H7 (cell line): ENCODE data around the gene RBMS1. TPM values are rescaled to one million over a fixed set of nuclear protein-coding genes. Genes with fewer than 3 reads are reported as not detected.

Experiments used
- DNase-seq: peaks from one replicate; pipeline ENCODE4 v3.0.0; 2012
- H3K27me3 ChIP-seq: 2 replicates; pipeline ENCODE4 v1.6.0; 2011; ENCODE audit warnings: mild to moderate bottlenecking, low read length; ENCODE audit not compliant: control insufficient read depth, insufficient read depth
- H3K36me3 ChIP-seq: replicated peaks from 2 replicates; pipeline ENCODE4 v1.5.1; 2011; ENCODE audit warnings: low read length; ENCODE audit not compliant: control insufficient read depth, insufficient read depth
- H3K4me3 ChIP-seq: 2 replicates; pipeline ENCODE4 v1.5.1; 2011; ENCODE audit warnings: low read depth, mild to moderate bottlenecking, control low read depth, low read length, moderate library complexity; ENCODE audit not compliant: insufficient read depth
- total RNA-seq: library from RNA; depleted of rRNA; stranded (reverse); fragments of >200 nt; shearing (Covaris generic); gene quantifications from 2 replicates; pipeline ENCODE4 v1.2.3, GENCODE V29; 2014

The RBMS1 gene
- total RNA-seq, 1 experiment from 2014 or later, result 46.7 TPM

DNA sequence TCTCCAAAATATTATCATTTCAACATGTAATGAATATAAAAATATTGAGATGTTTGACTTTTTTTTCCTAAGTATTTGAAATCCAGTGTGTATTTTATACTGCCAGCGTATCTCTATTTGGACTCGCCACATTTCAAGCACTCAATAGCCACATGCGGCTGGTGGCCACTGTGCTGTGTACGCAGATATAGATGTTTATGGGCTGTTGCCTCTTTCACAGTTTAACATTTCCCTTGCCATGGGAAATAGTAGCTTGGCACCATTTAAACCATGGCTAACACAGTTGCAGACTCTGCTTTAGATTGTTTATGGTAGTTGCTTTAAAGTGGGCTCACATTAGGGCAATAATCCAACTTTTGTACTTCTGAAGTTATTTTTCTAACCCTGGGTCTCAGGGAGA is 157.0 kb downstream of the RBMS1 start:
- H3K4me3 ChIP-seq, result no peak overlapping the region
- no peaks in the 10 kb centered on the region for H3K36me3 ChIP-seq
- no peak for DNase-seq
- H3K27me3 ChIP-seq, result no peaks in the 10 kb centered on the region

- Histone ChIP-seq H3K27me3 (no peaks in the 10 kb centered on the region), H3K4me3 (no peak overlapping the region), H3K36me3 (no peaks in the 10 kb centered on the region)
- DNase-seq, result no peak
Measured at GRCh38 chr2:160336105-160336504, 157.5 kb downstream of the RBMS1 start.

GRCh38 chr2:160335441-160335840 is 158.2 kb downstream of the RBMS1 start:
- H3K4me3 ChIP-seq, result no peak overlapping the region
- H3K36me3 ChIP-seq, result no peaks in the 10 kb centered on the region
- no peaks in the 10 kb centered on the region for H3K27me3 ChIP-seq
- no peak for DNase-seq

GRCh38 chr2:160334028-160334741 is 159.4 kb downstream of the RBMS1 start:
- no peak for DNase-seq
- Histone ChIP-seq H3K27me3 (no peaks in the 10 kb centered on the region), H3K4me3 (no peak overlapping the region), H3K36me3 (no peaks in the 10 kb centered on the region)

DNA sequence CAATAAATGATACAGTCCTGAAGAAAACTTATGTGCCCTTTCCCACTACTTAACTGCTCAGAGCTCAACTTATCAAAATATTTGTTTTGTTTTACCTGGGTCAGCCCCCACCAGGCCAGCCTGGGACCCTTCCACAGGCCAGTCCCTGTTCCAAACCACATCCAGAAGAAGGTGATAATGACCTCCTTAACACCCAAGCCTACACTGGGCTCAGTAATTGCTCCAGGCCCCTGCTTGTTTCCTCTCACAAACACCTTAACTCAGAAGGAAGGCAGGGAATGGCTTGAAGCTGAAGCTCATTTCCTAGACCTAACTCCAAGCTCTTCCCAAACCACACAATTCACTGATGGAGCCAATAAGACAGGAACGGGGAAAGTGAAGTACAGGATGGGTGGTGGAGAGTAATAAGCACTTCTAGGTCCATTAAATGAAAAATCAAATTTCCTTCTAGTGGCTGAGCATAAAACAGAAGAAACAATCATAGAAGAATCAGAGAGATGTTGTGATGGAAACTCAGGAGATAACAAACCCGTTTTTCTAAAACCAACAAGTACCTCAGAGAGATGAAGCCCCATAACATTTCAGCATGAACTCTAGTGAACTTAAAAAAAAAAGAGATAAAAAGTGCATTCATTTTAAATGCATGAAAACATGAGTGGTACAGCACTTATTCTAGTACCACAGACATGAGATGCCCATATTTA is 160.1 kb downstream of the RBMS1 start:
- Histone ChIP-seq H3K4me3 (no peak overlapping the region), H3K36me3 (no peaks in the 10 kb centered on the region), H3K27me3 (no peaks in the 10 kb centered on the region)
- no peak for DNase-seq

DNA sequence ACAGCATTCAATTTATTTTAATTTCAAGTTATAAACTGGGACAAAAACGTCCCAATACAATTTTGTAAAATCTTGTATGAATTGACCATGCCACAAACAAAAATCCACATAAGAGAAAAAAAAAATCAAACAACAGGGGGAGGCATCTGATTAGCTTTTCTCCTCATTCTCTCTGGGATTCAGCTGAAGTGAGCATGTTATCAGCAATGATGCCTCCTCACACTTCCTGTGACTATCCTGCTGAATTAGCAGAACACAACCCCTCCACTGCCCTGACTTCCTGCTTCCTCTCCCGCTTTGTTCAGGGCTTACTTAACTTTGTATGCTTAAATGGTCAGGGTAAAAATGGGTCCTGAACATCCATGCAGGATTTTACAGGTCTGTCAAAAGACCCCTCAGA is 161.3 kb downstream of the RBMS1 start:
- no peak for DNase-seq
- Histone ChIP-seq H3K36me3 (no peaks in the 10 kb centered on the region), H3K27me3 (no peaks in the 10 kb centered on the region), H3K4me3 (no peak overlapping the region)

DNA sequence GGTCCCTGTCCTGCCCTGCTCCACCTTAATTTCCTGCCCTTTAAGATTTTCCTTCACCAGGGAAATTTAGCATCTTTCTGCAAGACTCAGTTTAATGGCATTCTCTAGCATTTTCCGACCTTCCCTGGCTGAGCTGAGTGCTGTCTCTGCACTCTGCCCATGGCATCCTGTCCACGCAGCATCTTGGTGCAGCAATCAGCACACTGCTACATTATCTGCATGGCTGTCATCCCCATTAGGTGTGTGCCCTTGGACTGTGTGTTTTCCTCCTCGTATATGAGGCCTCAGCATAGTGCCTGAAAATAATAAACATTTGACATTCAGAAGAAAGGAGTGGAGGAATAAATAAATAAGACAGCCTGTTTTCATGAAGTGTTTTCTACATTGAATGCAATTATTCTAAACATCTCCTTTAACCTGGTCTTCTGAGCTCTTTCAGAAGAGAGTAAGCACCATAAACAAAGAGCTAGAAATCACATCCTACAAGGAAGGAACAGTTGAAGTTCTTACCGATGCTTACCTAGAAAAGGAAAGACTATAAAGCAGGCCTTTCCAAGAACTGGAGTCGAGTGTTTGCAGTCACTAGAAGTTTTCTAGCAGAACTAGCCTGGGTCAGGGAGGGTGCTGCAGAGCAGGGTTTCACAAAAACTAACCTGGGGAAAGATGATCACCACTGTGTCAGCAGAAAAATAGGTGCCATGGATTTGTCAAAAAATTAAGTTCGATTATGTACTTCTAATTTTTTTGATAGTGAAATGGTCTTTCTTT is 162.2 kb downstream of the RBMS1 start:
- no peak for DNase-seq
- H3K36me3 ChIP-seq, result no peaks in the 10 kb centered on the region
- H3K27me3 ChIP-seq, result no peaks in the 10 kb centered on the region

DNA sequence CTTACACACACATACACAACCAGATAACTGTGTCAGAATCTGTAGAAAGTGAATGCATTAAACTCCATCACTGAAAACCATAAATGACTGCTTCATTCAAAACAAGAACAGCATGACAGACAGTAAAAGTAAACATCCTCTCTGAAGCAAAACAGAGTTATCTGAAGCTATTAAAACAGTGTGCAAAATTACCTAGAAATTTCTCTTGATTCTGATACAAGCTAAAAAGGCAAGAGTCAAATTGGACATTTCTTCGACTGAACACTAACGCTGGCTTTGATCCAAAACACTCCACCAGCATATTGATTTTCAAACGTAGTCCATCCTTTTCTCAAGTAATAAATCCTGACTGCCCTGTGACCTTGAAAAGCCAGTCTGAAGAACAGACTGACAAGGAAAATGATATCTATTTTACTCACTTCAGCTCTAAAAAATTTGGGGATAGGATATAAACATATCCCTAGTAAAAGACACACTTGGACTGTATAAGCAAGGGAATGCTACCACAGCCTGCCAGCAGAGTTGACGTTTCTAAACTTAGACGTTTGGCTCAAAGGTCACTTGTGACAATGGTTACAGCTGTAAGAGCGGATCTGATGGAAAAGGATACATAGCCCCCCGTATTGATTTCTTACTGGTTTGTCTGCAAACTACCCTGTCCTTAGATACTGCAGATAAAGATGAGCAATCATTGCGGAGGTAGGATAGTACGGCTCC is 164.6 kb downstream of the RBMS1 start:
- DNase-seq, result no peak
- Histone ChIP-seq H3K36me3 (no peaks in the 10 kb centered on the region), H3K4me3 (no peak overlapping the region), H3K27me3 (no peaks in the 10 kb centered on the region)

More for the DNA sequence above, 162.2 kb downstream of the RBMS1 start:
- no peak overlapping the region for H3K4me3 ChIP-seq

DNA sequence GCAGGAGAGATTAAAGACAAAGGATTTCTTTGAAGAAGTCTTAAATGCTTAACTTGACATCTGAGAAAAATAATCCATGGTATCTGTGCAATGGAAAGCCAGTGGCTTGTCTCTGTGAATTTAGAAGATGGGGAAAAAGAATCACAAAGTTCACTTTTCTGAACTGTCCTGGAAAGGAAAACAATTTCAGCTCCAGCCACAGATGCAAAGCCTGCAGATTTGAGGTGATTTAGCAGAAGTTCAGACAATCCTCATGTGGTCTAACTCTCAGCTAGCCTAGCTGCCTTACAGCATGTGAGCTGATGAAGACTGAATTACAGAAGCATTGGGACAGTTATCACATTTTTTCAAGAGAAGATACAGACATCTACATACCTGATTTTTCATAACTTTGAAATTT is 166.8 kb downstream of the RBMS1 start:
- DNase-seq, result no peak
- no peaks in the 10 kb centered on the region for H3K27me3 ChIP-seq
- no peak overlapping the region for H3K4me3 ChIP-seq
- H3K36me3 ChIP-seq, result no peaks in the 10 kb centered on the region

DNA sequence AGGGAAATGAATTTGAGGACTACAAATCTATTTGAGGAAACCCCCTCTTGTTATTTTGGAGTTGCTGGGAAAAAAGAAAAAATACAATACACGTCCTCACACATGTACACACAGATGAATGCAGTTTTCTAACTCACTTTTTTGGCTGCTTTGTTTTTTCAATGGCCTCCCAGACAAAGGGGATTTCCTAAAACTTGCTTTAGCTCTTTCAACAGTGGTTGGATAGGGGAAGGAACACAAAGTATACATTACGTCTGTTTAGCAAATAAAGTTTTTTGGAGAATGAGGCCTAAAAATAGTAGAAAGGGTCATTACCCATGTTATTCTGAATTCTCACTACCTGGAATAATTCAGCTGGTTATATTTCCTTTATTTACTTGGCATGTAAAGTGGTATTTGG is 168.2 kb downstream of the RBMS1 start:
- DNase-seq, result no peak
- Histone ChIP-seq H3K36me3 (no peaks in the 10 kb centered on the region), H3K4me3 (no peak overlapping the region), H3K27me3 (no peaks in the 10 kb centered on the region)

DNA sequence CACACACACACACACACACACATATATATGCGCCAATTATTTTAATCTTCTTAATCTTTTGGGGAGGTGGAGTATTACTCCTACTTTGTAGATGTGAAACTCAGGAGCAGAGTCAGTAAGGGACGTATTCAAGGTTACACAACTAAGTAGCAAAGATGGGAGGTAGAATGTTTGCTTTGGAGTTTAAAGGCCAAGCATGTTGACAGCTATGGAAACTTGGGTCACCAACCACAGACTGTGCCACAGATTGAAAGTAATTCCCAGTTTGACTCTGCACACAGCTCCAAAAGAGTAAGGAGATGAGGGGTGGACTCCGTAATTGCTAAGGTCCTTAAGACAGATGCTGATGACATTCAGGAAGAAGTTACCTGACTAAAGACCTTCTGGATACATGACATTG is 168.7 kb downstream of the RBMS1 start:
- DNase-seq, result no peak
- Histone ChIP-seq H3K27me3 (no peaks in the 10 kb centered on the region), H3K4me3 (no peak overlapping the region), H3K36me3 (no peaks in the 10 kb centered on the region)

DNA sequence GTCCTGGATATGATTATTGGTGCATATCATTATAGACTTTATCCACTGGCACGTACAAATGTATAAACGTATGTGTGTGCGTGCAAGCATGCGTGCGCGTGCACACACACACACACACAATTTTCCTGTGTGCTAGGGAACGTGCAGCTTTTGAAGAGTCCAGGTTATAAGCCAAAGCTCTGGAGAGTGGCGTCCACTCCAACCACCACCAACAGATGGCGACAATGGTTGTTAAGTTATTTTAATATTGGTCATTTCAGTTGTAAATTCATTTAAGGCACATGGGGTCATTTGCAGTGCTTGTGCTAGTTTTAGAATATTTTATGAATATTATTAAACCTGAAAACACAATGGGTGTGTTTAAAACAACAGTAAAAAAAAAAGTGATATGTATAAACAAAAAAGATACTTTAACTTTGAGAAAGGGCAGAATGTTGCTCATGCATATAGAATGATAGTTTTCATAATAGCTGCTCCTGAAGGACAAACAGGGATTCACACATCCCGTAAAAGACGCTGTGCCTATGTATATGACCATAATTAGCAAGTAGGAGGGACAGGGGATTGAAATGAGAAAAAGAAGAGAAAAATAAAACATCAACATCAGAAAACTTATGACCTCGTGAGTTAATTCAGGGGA is 169.3 kb downstream of the RBMS1 start:
- no peak overlapping the region for H3K4me3 ChIP-seq
- no peak for DNase-seq
- no peaks in the 10 kb centered on the region for H3K27me3 ChIP-seq
- H3K36me3 ChIP-seq, result no peaks in the 10 kb centered on the region

DNA sequence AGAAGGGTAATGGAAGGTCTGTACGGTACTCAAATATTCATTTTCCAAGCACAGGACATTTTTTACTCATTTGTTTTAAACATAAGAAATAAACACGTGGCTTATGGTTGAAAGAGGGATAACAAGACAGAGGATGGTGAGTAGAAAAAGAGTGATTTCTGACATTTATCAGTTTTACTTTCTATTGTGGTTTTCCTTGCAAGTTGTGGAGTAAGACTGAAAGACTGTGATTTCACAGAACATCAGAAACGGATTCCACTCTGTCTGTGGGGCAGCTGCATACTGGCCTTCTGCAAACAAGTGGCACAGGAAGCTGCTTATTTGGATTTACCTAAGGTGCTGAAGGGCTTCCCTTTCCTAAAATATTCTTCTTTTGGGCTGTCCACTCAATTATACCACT is 171.3 kb downstream of the RBMS1 start:
- Histone ChIP-seq H3K4me3 (no peak overlapping the region), H3K27me3 (no peaks in the 10 kb centered on the region), H3K36me3 (no peaks in the 10 kb centered on the region)
- no peak for DNase-seq

GRCh38 chr2:160321006-160321405 is 172.6 kb downstream of the RBMS1 start:
- no peak overlapping the region for H3K4me3 ChIP-seq
- DNase-seq, result no peak
- H3K36me3 ChIP-seq, result no peaks in the 10 kb centered on the region

More at GRCh38 chr2:160321006-160321405, 172.6 kb downstream of the RBMS1 start:
- no peaks in the 10 kb centered on the region for H3K27me3 ChIP-seq
